Inflammatory macrophage treated with lipopolysaccharide for 4 hours (primary cell): Measurements from ENCODE around the gene CDH11.

Experiments
- DNase-seq: peaks from one replicate; pipeline ENCODE4 v3.0.0-alpha.2; 2020

CDH11 gene

GRCh38 chr16:64973171-64973570 is 148.7 kb downstream of the CDH11 start:
- DNase-seq = no peak

GRCh38 chr16:64971171-64971570 is 150.7 kb downstream of the CDH11 start:
- no peak for DNase-seq

GRCh38 chr16:64969221-64969620 is 152.6 kb downstream of the CDH11 start:
- no peak for DNase-seq

- no peak for DNase-seq
These were observed 153.3 kb downstream of the CDH11 start for GRCh38 chr16:64968539-64968938.

GRCh38 chr16:64964126-64964540 is 157.7 kb downstream of the CDH11 start:
- DNase-seq = no peak

- no peak for DNase-seq
These were observed 159.1 kb downstream of the CDH11 start for GRCh38 chr16:64962786-64963185.

- no peak for DNase-seq
These were observed 164.6 kb downstream of the CDH11 start for GRCh38 chr16:64957246-64957645.

GRCh38 chr16:64952177-64952576 is 169.7 kb downstream of the CDH11 start:
- DNase-seq = no peak

- no peak for DNase-seq
These were observed 170.7 kb downstream of the CDH11 start for GRCh38 chr16:64951193-64951592.

GRCh38 chr16:64950731-64951130 is 171.1 kb downstream of the CDH11 start:
- no peak for DNase-seq

- no peak for DNase-seq
These were observed 171.6 kb downstream of the CDH11 start for GRCh38 chr16:64950262-64950661.

GRCh38 chr16:64948056-64948455 is 173.8 kb downstream of the CDH11 start:
- no peak for DNase-seq

- DNase-seq = no peak
These were observed 174.2 kb downstream of the CDH11 start for GRCh38 chr16:64947651-64948050.

- no peak for DNase-seq
These were observed 188.0 kb downstream of the CDH11 start for GRCh38 chr16:64933885-64934284.

GRCh38 chr16:64926476-64926875 is 195.4 kb downstream of the CDH11 start:
- DNase-seq = no peak

- no peak for DNase-seq
These were observed 196.7 kb downstream of the CDH11 start for GRCh38 chr16:64925166-64925565.

- DNase-seq = no peak
These were observed 197.8 kb downstream of the CDH11 start for GRCh38 chr16:64924086-64924485.

GRCh38 chr16:64919929-64920607 is 201.8 kb downstream of the CDH11 start:
- DNase-seq = no peak

- no peak for DNase-seq
These were observed 202.7 kb downstream of the CDH11 start for GRCh38 chr16:64919141-64919540.

GRCh38 chr16:64916051-64916450 is 205.8 kb downstream of the CDH11 start:
- DNase-seq = no peak

- DNase-seq = no peak
These were observed 211.5 kb downstream of the CDH11 start for GRCh38 chr16:64910356-64910755.

- DNase-seq = no peak
These were observed 214.0 kb downstream of the CDH11 start for GRCh38 chr16:64907844-64908243.

- no peak for DNase-seq
These were observed 218.1 kb downstream of the CDH11 start for GRCh38 chr16:64903770-64904169.

GRCh38 chr16:64900517-64900916 is 221.3 kb downstream of the CDH11 start:
- no peak for DNase-seq

- no peak for DNase-seq
These were observed 221.8 kb downstream of the CDH11 start for GRCh38 chr16:64900019-64900418.
